ENCODE data around the gene IRAK2. TPM values are rescaled to one million over a fixed set of nuclear protein-coding genes. Genes with fewer than 3 reads are reported as not detected.

The IRAK2 gene
- polyA plus RNA-seq, 2 of the 4 experiments (the other 2 are of a cell fraction): 7.9 to 12.5 TPM

DNA sequence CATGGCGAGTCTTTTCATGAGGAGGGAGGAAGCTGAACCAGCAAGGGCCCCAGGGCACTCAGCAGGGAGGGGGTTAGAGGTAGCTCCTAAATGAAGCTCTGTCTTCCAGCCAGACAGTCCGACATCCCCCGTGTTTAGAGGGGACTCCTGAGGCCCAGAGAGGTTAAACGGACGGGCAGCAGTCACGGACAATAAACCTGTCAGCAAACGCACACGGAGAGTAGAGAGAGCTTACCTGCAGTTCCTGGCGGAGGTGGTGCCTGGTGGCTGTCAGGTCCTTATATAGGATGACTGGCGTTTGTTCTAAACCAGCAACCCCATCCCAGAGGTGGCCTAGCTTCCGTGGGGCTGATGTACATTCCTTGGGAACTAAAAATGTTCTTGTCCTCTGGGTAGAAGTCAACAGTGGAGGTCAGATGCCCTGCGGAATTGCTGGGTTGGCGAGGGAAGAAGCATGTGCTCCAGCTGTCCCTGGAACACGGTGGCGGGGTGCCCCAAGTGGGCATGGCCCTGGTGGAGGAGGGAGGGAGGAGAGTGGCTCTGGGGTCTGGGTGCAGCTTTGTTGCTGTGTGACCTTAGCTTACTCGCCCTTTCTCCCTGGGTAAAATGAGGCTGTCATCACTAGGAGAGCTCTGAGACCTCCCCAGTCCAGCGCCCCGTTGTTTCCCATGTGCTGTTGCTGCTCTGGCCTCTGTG lies 125.9 kb downstream of the IRAK2 start:
- Histone ChIP-seq H3K4me2 (no peak overlapping the region), H3K9me3 (no peaks in the 10 kb centered on the region), H3K27ac (no peak overlapping the region), H3K4me1 (no peaks in the 10 kb centered on the region), H3K4me3 (no peak overlapping the region)
- ChIA-PET CTCF (interaction anchor here (0.6 to 4.2 kb wide), 7 partner anchors 10 to 448 kb away, joined by 3 to 16 read pairs (median 3); no protein-coding TSS in a partner anchor), POLR2A (interaction anchor here (1.0 to 1.3 kb wide), 2 partner anchors 27 to 344 kb away, joined by 3 read pairs; no protein-coding TSS in a partner anchor)
- no peak for TF ChIP-seq RNF2 (IDR thresholded peaks at IDR 0.05; ENCODE audit: borderline replicate concordance, low read depth)
- TF ChIP-seq, protein P1, sequence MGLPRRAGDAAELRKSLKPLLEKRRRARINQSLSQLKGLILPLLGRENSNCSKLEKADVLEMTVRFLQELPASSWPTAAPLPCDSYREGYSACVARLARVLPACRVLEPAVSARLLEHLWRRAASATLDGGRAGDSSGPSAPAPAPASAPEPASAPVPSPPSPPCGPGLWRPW (IDR thresholded peaks at IDR 0.05): no peak
- no peak for TF ChIP-seq NFE2L2 (conservative IDR thresholded peaks at IDR 0.05; ENCODE audit: low read length)
- TF ChIP-seq ZC3H11A (IDR thresholded peaks at IDR 0.05): no peak
- no peak for TF ChIP-seq ZFP36 (IDR thresholded peaks at IDR 0.05; ENCODE audit: borderline replicate concordance, partially characterized antibody)
- TF ChIP-seq ESRRA (IDR thresholded peaks at IDR 0.05; ENCODE audit: borderline replicate concordance, low read length): no peak
- no peak for TF ChIP-seq CBX2 (IDR thresholded peaks at IDR 0.05; ENCODE audit: borderline replicate concordance, low read depth)
- WGBS (ENCODE audit: missing lambda C conversion rate): 95% methylated on average over 16 of the region's 18 CpGs
- DNase-seq (ENCODE audit: low read depth in 1 of 2, low spot score in 1 of 2): no peak
- FAIRE-seq: no peak
- no peak for ATAC-seq

DNA sequence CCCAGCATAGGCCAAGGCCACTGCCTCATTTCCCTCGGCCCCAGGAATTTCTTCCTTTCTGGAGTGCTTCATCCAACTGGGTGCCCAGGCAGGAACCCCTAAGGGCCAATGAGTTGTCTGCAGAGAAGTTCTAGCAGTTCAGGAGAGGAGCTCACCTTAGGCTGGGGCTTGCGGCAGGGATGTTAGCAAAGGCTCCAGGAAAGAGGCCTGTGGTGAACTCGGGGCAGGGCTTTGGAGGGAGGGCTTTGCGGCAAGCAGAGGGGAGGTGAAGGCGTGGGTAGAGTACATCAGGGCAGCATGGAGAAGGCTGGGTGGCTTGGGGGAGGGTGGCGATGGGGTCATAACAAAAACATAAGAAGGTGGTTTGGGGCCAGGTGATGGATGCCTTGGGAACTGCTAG lies 126.9 kb downstream of the IRAK2 start:
- POLR2A ChIA-PET: no interaction called here
- no peak for ATAC-seq
- Histone ChIP-seq H3K4me1 (no peaks in the 10 kb centered on the region), H3K27ac (no peak overlapping the region), H3K4me2 (no peak overlapping the region), H3K4me3 (no peak overlapping the region), H3K9me3 (no peaks in the 10 kb centered on the region)
- no peak for FAIRE-seq
- WGBS (ENCODE audit: missing lambda C conversion rate): 97% methylated on average over 5 of the region's 6 CpGs
- CTCF ChIA-PET: interaction anchor here (2.9 to 4.2 kb wide), 2 partner anchors 11 to 447 kb away, joined by 8 to 16 read pairs; no protein-coding TSS in a partner anchor
- no peak for DNase-seq (ENCODE audit: low read depth in 1 of 2, low spot score in 1 of 2)
- TF ChIP-seq HEYL (CRISPR knock-in tag; IDR thresholded peaks at IDR 0.05) (no peak), ZSCAN20 (CRISPR knock-in tag; IDR thresholded peaks at IDR 0.05) (no peak), CHD2 (IDR thresholded peaks at IDR 0.05; ENCODE audit: low read length, partially characterized antibody) (no peak), TP53 (CRISPR knock-in tag; IDR thresholded peaks at IDR 0.05) (no peak), USF2 (IDR thresholded peaks at IDR 0.05) (no peak), PHF8 (IDR thresholded peaks at IDR 0.05; ENCODE audit: borderline replicate concordance, low read depth) (no peak), KDM1A (IDR thresholded peaks at IDR 0.05; ENCODE audit: low read depth) (no peak), EHMT2 (IDR thresholded peaks at IDR 0.05; ENCODE audit: low read depth) (no peak), BCL3 (IDR thresholded peaks at IDR 0.05) (no peak), MAZ (IDR thresholded peaks at IDR 0.05; ENCODE audit: borderline replicate concordance, low read depth, low read length) (no peak), JUN (IDR thresholded peaks at IDR 0.05) (no peak), CEBPB (IDR thresholded peaks at IDR 0.05) (no peak), ZNF302 (CRISPR knock-in tag; IDR thresholded peaks at IDR 0.05) (no peak), HOXB13 (CRISPR knock-in tag; IDR thresholded peaks at IDR 0.05; ENCODE audit: low read depth) (no peak)
- TF ChIP-seq, protein P2, sequence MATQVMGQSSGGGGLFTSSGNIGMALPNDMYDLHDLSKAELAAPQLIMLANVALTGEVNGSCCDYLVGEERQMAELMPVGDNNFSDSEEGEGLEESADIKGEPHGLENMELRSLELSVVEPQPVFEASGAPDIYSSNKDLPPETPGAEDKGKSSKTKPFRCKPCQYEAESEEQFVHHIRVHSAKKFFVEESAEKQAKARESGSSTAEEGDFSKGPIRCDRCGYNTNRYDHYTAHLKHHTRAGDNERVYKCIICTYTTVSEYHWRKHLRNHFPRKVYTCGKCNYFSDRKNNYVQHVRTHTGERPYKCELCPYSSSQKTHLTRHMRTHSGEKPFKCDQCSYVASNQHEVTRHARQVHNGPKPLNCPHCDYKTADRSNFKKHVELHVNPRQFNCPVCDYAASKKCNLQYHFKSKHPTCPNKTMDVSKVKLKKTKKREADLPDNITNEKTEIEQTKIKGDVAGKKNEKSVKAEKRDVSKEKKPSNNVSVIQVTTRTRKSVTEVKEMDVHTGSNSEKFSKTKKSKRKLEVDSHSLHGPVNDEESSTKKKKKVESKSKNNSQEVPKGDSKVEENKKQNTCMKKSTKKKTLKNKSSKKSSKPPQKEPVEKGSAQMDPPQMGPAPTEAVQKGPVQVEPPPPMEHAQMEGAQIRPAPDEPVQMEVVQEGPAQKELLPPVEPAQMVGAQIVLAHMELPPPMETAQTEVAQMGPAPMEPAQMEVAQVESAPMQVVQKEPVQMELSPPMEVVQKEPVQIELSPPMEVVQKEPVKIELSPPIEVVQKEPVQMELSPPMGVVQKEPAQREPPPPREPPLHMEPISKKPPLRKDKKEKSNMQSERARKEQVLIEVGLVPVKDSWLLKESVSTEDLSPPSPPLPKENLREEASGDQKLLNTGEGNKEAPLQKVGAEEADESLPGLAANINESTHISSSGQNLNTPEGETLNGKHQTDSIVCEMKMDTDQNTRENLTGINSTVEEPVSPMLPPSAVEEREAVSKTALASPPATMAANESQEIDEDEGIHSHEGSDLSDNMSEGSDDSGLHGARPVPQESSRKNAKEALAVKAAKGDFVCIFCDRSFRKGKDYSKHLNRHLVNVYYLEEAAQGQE (IDR thresholded peaks at IDR 0.05): no peak

Data from A549 (cell line).